Neural cell (in vitro differentiated cells): Measurements from ENCODE around the gene KMT2D.

Experiments
- EP300 ChIP-seq: fragments of 450-650 bp; conservative IDR thresholded peaks from 2 replicates; pipeline ENCODE4 v1.6.1; 2014; ENCODE audit warnings: antibody characterized with exemption, mild to moderate bottlenecking, moderate library complexity; ENCODE audit not compliant: poor library complexity, severe bottlenecking
- EZH2 ChIP-seq: fragments of 200-600, 300-800 bp; shearing (Covaris generic), sonication (generic); IDR thresholded peaks from 2 replicates; pipeline ENCODE4 v1.6.1; 2014; ENCODE audit warnings: antibody characterized with exemption, low read length, borderline replicate concordance, mild to moderate bottlenecking; ENCODE audit not compliant: insufficient read depth, poor library complexity, severe bottlenecking
- MXI1 ChIP-seq: fragments of 450-650 bp; conservative IDR thresholded peaks from 2 replicates; pipeline ENCODE4 v1.6.1; 2014; ENCODE audit warnings: antibody characterized with exemption, mild to moderate bottlenecking; ENCODE audit not compliant: poor library complexity, severe bottlenecking
- RAD21 ChIP-seq: fragments of 450-650 bp; conservative IDR thresholded peaks from 2 replicates; pipeline ENCODE4 v1.6.1; 2014; ENCODE audit warnings: antibody characterized with exemption, mild to moderate bottlenecking, moderate library complexity
- REST ChIP-seq: IDR thresholded peaks from 2 replicates; pipeline ENCODE4 v1.6.1; 2012; ENCODE audit warnings: borderline replicate concordance
- SMC3 ChIP-seq: fragments of 450-650 bp; conservative IDR thresholded peaks from 2 replicates; pipeline ENCODE4 v1.6.1; 2014; ENCODE audit warnings: antibody characterized with exemption, mild to moderate bottlenecking, moderate library complexity; ENCODE audit not compliant: poor library complexity
- TAF1 ChIP-seq: IDR thresholded peaks from 2 replicates; pipeline ENCODE4 v1.6.1; 2012; ENCODE audit warnings: low read depth
- TF ChIP-seq, protein P1 (sequence below): fragments of 450-650 bp; IDR thresholded peaks from 2 replicates; pipeline ENCODE4 v1.5.1; 2014; ENCODE audit warnings: antibody characterized with exemption, mild to moderate bottlenecking, moderate library complexity; ENCODE audit not compliant: poor library complexity, severe bottlenecking

GRCh38 chr12:49019443-49020324 is 40.9 kb downstream of the KMT2D start:
- TF ChIP-seq REST (no peak), EZH2 (no peak), SMC3 (no peak), MXI1 (no peak), RAD21 (no peak), EP300 (no peak), TAF1 (no peak)
- TF ChIP-seq, protein P1, sequence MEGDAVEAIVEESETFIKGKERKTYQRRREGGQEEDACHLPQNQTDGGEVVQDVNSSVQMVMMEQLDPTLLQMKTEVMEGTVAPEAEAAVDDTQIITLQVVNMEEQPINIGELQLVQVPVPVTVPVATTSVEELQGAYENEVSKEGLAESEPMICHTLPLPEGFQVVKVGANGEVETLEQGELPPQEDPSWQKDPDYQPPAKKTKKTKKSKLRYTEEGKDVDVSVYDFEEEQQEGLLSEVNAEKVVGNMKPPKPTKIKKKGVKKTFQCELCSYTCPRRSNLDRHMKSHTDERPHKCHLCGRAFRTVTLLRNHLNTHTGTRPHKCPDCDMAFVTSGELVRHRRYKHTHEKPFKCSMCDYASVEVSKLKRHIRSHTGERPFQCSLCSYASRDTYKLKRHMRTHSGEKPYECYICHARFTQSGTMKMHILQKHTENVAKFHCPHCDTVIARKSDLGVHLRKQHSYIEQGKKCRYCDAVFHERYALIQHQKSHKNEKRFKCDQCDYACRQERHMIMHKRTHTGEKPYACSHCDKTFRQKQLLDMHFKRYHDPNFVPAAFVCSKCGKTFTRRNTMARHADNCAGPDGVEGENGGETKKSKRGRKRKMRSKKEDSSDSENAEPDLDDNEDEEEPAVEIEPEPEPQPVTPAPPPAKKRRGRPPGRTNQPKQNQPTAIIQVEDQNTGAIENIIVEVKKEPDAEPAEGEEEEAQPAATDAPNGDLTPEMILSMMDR, result no peak
